GM21367 (cell line): ENCODE results near the gene MAN2A2.

Experiments used
- ATAC-seq: cut with Tn5 transposase; IDR thresholded peaks from one replicate; pipeline ENCODE4 v1.9.1; 2021; ENCODE audit not compliant: unreplicated experiment

The MAN2A2 gene

GRCh38 chr15:90959028-90959595 is 56.0 kb downstream of the MAN2A2 start:
- no peak for ATAC-seq

GRCh38 chr15:90959894-90960293 is 56.8 kb downstream of the MAN2A2 start:
- ATAC-seq, result no peak

- no peak for ATAC-seq
Measured at GRCh38 chr15:90960298-90961091, 57.4 kb downstream of the MAN2A2 start.

DNA sequence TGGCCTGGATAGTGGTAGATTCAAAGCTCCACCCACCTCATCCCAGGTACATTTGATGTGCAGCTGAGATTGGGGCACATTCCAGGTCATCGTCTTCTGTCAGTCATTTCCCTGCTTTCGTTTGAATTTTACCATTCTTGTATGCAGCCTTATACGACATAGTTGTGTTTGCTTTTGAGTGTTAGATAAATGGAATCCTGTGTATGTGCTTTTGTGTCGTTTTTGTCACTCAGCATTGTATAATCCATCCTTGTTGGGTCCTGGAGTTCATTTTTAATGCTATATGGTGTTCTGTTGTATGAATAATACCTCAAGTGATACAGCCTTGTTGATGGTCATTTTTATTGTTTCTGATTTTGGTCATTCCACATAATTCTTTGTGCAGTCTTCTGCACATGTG is 58.9 kb downstream of the MAN2A2 start:
- no peak for ATAC-seq

GRCh38 chr15:90966262-90966661 is 63.2 kb downstream of the MAN2A2 start:
- no peak for ATAC-seq

- no peak for ATAC-seq
Measured at GRCh38 chr15:90967206-90967605, 64.1 kb downstream of the MAN2A2 start.

- ATAC-seq, result no peak
Measured at GRCh38 chr15:90968434-90968833, 65.3 kb downstream of the MAN2A2 start.

DNA sequence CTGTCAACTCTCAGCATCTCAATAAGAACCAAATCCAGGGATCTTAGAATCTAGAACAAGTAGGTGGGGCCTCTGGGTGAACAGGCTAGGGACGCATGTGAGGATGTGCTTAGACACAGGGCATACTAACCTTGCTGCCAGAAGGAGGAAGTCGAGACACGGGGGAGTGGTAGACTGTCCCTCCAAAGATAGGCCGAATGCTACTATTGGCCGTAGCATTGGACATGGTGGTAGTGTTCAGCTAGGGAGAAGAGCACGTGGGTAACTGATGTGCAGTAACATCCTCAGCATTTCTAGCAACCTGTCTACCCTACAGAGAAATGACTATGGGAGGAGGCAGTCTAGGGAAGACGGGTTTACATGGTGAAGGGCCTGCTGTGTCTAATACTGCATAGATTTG is 67.2 kb downstream of the MAN2A2 start:
- no peak for ATAC-seq

DNA sequence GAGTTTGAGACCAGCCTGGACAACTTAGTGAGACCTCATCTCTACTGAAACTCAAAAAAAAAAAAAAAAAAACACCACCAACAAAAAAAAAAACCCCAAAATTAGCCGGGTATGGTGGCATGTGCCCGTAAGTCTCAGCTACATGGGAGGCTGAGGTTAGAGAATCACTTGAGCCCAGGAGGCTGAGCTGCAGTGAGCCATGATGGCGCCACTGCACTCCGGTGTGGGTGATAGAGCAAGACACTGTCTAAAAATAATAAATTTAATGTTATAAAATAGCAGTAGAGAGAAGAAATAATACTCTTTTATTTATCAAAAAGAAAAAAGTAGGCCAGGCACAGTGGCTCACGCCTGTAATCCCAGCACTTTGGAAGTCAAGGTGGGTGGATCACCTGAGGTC is 69.0 kb downstream of the MAN2A2 start:
- no peak for ATAC-seq
